Glutamatergic neuron (in vitro differentiated cells): ENCODE data around the gene STXBP6. TPM values are rescaled to one million over a fixed set of nuclear protein-coding genes. Genes with fewer than 3 reads are reported as not detected.

Experiments used
- DNase-seq: peaks from one replicate; pipeline ENCODE4 v3.0.0; 2022
- H3K27ac Mint-ChIP-seq: one replicate; pipeline ENCODE4 v1.8.0; 2020; ENCODE audit warnings: mild to moderate bottlenecking, mixed read lengths, inconsistent platforms; ENCODE audit not compliant: unreplicated experiment
- H3K27me3 Mint-ChIP-seq: one replicate; pipeline ENCODE4 v1.8.0; 2020; ENCODE audit warnings: mild to moderate bottlenecking, moderate library complexity, mixed read lengths, inconsistent platforms; ENCODE audit not compliant: unreplicated experiment
- H3K36me3 Mint-ChIP-seq: one replicate; pipeline ENCODE4 v1.8.0; 2020; ENCODE audit warnings: mild to moderate bottlenecking, mixed read lengths, inconsistent platforms; ENCODE audit not compliant: unreplicated experiment
- H3K4me1 Mint-ChIP-seq: one replicate; pipeline ENCODE4 v1.8.0; 2020; ENCODE audit warnings: mild to moderate bottlenecking, low read depth, mixed read lengths, inconsistent platforms; ENCODE audit not compliant: unreplicated experiment
- H3K4me3 Mint-ChIP-seq: one replicate; pipeline ENCODE4 v1.8.0; 2020; ENCODE audit warnings: mild to moderate bottlenecking, mixed read lengths, inconsistent platforms; ENCODE audit not compliant: unreplicated experiment
- H3K9me3 Mint-ChIP-seq: one replicate; pipeline ENCODE4 v1.8.0; 2020; ENCODE audit warnings: mild to moderate bottlenecking, moderate library complexity, mixed read lengths, inconsistent platforms; ENCODE audit not compliant: unreplicated experiment
- CTCF ChIP-seq: fragments of 200-600 bp; sonication (generic); IDR thresholded peaks from one replicate; pipeline ENCODE4 v1.5.0; 2021; ENCODE audit not compliant: partially characterized antibody, unreplicated experiment
- total RNA-seq: library from RNA; stranded (reverse); fragmentation: NEBNext Ultra II Directional; extraction: Animal tissue kit (Norgen Biotek cat#: 25700); gene quantifications from one replicate; pipeline ENCODE4 v1.2.1, GENCODE V29; 2021; ENCODE audit not compliant: unreplicated experiment

The STXBP6 gene
- total RNA-seq, 1 donor from 2014 or later = 0.49 TPM

DNA sequence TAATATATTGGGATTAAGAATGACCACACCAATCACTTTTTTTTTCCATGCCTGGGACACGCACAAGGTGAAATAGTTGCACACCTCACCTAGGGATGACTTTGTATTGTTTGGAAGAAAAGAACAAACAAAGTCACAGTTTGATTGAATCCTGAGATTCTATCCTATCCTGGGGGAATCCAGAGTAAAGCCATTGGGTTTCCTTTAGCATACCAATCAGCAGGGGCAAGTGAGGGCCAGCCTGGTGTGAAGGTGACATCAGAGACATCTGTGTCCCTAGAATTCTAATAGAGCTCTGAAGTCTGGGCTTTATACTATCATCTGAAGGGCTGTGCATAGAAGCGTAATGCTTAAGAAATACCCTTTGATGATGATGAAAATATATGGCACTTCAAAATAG lies 199.9 kb downstream of the STXBP6 start:
- no peaks in the 10 kb centered on the region for H3K4me1 Mint-ChIP-seq
- no peak overlapping the region for H3K27ac Mint-ChIP-seq
- no peak for DNase-seq
- TF ChIP-seq CTCF = no peak
- no peaks in the 10 kb centered on the region for H3K27me3 Mint-ChIP-seq
- H3K4me3 Mint-ChIP-seq = no peak overlapping the region
- H3K36me3 Mint-ChIP-seq = no peaks in the 10 kb centered on the region
- no peaks in the 10 kb centered on the region for H3K9me3 Mint-ChIP-seq

- no peaks in the 10 kb centered on the region for H3K27me3 Mint-ChIP-seq
- no peaks in the 10 kb centered on the region for H3K9me3 Mint-ChIP-seq
- DNase-seq = no peak
Measured at GRCh38 chr14:24849471-24849870, 200.5 kb downstream of the STXBP6 start.

GRCh38 chr14:24848102-24848790 lies 201.7 kb downstream of the STXBP6 start:
- DNase-seq = no peak
- no peak for TF ChIP-seq CTCF
- Mint-ChIP-seq H3K4me1 (no peaks in the 10 kb centered on the region), H3K27me3 (no peaks in the 10 kb centered on the region), H3K27ac (no peak overlapping the region), H3K4me3 (no peak overlapping the region), H3K9me3 (no peaks in the 10 kb centered on the region), H3K36me3 (no peaks in the 10 kb centered on the region)

More at GRCh38 chr14:24849471-24849870, 200.5 kb downstream of the STXBP6 start:
- H3K27ac Mint-ChIP-seq = no peak overlapping the region
- TF ChIP-seq CTCF = no peak
- no peak overlapping the region for H3K4me3 Mint-ChIP-seq
- H3K4me1 Mint-ChIP-seq = no peaks in the 10 kb centered on the region
- no peaks in the 10 kb centered on the region for H3K36me3 Mint-ChIP-seq

- DNase-seq = no peak
- no peak overlapping the region for H3K4me3 Mint-ChIP-seq
- H3K9me3 Mint-ChIP-seq = no peaks in the 10 kb centered on the region
- no peaks in the 10 kb centered on the region for H3K27me3 Mint-ChIP-seq
- H3K4me1 Mint-ChIP-seq = no peaks in the 10 kb centered on the region
- no peak overlapping the region for H3K27ac Mint-ChIP-seq
- H3K36me3 Mint-ChIP-seq = no peaks in the 10 kb centered on the region
- no peak for TF ChIP-seq CTCF
Measured at GRCh38 chr14:24847568-24848095, 202.3 kb downstream of the STXBP6 start.

DNA sequence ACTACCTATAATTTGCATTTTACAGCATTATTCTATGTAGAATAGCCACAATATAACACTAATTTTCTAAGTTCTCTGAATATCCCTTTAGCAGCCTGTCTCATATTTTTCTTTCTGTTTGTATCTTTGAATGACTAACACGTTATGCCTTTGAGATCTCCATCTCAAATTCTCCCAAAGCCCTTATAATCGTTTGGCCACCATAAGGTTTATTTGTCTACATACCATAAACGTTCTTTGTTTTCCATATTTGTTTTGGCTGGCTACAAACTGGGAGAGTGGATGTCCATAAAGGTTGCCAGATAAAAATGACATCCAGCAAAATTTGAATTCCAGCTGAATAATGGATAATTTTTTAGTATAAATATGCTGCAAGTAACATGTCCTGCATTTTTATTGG lies 203.7 kb downstream of the STXBP6 start:
- TF ChIP-seq CTCF = no peak
- no peaks in the 10 kb centered on the region for H3K9me3 Mint-ChIP-seq
- H3K36me3 Mint-ChIP-seq = no peaks in the 10 kb centered on the region
- H3K4me3 Mint-ChIP-seq = no peak overlapping the region
- H3K27ac Mint-ChIP-seq = no peak overlapping the region
- H3K4me1 Mint-ChIP-seq = no peaks in the 10 kb centered on the region
- no peaks in the 10 kb centered on the region for H3K27me3 Mint-ChIP-seq
- DNase-seq = no peak
